ENCODE results near the gene AREG.

Gene AREG

DNA sequence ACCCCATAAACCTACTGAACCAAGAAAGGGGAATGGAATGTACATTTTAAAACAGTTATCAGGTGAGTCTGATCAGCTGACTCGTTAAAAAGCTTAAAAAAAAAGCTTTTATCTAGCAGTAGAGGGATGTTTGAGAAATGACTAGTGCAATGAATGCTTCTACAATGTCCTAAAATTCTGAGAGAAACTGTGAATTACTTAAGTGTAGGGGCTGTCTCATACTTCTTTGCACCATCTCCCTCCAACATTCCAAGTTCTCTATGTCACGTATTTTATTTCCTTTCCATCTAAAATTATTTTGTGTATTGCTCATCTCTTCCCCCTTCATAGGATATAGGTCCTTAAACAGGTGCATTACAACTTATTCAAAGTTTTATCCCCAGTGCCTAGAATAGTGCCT lies 11.9 kb upstream of the AREG start:
- ATAC-seq: no peak

DNA sequence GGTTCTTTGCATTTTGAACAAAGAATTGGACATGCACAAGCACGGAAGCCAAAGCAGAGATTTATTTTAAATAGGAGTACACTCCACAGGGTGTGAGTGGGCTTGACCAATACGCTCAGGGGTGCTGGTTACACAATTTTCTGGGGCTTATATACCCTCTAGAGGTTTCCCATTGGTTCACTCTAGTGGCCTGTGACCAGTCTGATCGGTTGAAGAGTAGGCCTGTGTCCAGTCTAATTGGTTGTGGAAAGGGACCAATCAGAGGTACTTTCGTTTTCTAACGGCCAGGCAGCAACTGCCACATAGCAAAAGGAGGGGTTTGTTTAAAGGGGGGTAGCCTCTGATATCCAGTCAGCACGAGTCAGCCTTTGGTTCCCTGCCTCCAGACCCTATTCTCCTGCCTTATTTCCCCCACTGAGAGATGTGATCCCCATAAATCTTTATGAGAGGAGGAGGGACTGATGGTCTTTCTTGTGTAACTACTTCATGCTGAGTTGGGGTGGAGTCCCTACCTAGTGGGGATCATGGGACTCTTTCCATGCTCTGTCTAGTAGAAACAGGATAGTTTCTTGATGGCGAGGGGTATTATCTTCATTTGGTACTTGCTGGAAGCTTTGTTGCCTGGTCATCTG lies 11.3 kb upstream of the AREG start:
- ATAC-seq: no peak

DNA sequence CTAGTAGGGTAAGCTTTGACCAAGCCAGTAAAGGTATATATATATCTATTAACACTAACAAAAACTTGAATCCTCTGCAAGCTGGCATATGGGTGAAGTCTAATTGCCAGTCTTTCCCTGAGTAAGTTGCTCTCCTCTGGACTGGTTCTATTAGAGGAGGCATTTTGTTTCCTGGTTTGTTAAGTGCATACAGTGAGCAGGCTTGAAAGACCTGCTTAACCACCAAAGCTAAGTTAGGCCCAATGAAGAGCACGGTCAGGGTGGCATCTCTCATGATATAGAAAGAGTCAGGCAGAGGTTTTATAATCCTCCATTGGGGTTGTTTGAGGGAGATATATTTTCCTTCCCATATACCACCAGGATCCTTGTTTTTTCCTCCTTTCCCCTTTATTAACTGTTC lies 9.6 kb upstream of the AREG start:
- ATAC-seq: no peak

DNA sequence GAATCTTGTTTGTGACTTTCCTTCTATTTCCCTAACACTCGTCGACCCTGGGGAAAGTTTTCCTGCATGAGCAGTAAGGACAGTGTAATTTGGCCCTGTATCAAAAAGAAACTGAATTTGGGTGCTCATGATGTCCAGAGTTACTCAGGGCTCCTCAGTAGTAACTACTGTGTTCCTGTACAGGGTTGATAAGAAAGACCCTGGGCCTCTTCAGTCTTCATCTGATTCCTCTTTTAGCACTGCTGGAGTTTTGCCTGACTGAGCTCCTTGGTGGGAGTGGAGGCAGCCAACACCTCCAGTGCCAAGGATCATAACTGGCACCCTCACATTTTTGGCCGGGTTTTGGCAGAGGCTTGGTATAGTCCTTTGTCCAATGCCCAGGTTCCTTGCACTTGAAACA lies 7.1 kb upstream of the AREG start:
- no peak for ATAC-seq

DNA sequence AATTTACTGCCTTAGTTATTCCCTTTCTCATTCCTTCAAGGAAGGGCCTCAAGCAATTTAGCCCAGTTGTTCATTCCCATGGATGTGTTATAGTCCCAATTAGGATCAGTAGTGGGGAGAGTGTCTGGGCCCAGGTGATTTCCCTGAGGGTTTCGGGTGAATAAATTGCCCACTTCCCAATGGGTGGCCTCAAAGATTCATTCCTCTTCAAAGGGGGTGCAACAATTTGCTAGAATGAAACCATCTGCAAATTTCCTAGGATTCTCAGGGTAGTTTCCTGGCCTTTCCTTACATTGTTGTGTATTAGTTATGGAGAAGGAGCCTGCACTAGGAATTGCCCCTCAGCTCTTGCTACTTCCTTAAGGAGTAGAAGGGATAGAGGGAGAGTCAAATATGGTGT lies 6.3 kb upstream of the AREG start:
- no peak for ATAC-seq

DNA sequence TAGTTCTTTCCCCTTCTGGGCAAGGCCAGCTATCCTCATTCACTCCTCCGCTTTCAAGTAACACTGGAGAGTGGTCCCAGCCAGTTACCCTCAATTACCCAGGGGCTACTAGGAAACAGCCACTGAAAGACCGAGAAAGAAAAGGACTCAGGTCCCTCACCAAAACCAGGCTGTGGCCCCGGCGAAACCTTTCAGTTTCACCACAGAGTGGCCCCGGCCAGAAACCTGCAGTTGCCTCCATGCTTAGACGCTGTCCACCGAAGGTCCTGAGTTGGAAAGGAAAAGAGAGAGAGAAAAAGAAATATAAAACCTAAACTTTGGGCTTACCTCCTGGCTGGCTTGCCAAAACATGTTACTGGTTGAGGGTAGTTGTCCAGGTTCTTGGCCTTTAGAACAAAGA lies 5.0 kb upstream of the AREG start:
- ATAC-seq: no peak

DNA sequence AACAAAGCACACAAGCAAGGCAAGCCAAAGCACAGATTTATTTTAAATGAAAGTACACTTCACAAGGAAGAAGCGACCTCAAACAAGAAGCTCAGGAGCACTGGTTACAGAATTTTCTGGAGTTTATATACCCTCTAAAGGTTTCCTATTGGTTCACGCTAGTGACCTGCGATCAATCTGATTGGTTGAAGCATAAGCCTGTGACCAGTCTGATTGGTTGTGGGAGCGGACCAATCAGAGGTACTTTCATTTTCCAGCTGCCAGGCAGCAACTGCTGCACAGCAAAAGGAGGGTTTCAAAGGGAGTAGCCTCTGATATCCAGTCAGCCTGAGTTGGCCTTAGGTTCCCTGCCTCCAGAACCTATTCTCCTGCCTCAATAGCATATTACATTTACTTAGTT lies 4.6 kb upstream of the AREG start:
- no peak for ATAC-seq

DNA sequence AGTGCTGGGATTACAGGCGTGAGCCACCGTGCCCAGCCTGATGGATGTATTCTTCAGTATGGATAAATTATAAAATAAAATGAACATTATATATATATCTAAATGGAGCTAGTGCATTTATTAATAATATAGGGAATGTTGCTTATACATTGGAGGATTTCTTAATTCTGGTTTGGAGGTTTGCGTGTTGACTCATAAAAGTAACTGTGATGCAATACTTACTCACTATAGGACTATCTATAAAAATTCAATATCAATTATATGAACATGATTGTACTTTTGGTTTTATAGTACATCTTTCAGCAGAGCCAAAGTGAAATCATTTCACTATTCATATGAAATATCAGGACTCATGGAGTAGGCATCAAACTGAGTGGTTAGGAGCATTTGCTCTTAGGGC lies 3.2 kb upstream of the AREG start:
- ATAC-seq: no peak

DNA sequence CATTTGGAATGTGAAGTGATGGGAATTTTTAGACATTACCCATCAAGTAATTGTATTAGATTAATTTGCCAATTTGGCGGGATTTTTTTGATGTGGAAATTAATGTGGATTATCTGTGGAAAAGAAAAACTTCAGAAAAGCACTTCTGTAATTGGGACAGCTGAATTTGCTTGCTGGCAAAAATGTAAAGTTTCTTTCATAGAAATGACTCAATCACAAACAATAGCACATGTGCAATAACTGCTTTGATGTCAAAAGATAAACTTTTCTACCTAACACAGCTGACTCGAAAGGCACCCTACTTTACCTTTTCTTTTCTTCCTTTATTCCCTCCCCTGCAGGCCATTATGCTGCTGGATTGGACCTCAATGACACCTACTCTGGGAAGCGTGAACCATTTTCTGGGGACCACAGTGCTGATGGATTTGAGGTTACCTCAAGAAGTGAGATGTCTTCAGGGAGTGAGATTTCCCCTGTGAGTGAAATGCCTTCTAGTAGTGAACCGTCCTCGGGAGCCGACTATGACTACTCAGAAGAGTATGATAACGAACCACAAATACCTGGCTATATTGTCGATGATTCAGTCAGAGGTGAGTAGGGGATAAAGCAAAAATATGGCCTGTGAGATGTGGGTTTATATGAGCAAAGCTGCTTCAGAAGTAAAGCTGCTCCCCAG lies 1.4 kb downstream of the AREG start:
- ATAC-seq: no peak

DNA sequence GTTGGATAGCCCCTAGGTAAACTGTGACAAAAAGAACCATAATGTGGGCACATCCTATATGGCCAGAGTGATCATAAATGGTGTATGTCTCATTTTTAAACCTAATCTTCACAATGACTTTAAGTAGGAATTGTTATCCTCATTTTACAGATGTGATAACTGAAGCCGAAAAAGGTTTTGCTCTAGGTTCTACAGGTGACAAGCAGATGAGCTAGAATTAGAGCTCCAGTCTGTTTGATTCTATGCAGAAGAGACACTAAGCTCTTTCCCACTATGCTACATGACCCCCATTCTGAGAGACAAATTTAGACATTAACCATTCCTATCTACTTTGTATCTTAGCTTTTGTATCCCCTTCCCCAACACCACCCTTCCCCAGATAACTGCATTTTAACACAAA lies 2.0 kb downstream of the AREG start:
- ATAC-seq: no peak

DNA sequence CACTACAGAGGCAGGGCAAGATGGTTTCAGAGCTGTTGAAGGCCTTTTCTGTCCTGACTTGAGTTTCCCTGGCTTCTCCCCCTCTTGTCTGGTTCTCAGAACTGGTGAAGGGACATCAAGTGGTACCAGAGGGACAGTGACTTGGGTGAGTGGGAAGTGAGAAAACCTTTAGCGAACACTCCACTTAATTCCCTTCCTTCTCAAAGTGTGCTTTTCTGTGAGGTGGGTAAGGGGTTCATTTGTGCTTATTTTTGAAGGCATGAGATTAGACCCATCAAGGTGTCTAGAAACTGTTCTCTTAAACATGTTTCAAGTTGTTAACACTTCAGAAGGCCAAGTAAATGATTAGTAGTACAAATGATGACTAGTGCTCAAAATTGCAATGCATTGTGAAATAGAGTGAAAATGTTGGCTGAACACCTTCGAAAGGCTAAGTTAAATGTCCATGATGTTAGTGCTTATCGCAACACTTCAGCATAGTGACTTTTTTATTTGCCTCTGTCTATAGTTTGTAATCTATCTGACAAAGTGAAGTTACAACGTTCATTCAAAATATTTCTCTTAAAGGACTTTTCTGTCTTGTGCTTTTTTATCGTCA lies 2.8 kb downstream of the AREG start:
- ATAC-seq: no peak

DNA sequence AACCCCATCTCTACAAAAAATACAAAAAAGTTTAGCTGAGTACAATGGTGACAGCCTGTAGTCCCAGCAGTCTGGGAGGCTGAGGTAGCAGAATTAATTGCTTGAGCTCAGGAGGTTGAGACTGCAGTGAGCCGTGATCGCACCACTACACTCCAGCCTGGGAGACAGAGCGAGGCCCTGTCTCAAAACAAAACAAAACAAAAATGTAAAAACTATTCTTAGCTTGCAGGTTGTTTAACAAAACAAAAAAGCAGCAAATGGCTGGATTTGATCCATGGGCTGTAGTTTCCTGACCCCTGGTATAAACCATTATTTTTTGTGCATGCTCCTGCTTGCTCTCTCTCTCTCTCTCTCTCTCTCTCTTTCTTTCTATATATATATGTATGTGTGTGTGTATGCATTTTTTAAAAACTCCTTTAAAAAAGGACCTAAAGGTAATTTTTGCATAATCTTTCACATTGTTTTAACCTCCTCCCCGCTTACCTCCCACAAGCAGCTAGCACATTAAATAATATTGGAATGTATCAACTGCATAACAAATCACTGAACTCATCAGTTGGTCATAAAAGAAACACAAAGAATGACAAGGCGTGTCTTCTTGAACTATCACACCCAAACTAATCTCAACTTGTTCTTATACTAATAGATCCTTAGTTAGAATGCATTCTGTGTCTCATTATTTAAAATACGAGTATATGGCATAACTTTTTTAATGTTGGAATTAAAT lies 4.8 kb downstream of the AREG start:
- ATAC-seq: no peak

DNA sequence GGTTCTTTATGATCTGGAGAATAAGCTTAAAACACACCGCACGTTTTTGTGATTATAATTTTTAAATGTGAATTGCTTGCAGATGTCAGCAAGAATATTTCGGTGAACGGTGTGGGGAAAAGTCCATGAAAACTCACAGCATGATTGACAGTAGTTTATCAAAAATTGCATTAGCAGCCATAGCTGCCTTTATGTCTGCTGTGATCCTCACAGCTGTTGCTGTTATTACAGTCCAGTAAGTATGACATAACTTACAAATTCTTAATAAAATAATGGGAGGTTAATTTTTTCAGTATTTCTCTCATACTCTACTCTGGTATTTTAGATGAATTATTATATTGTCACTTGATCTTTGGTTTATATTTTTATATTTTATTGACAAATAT lies 5.4 kb downstream of the AREG start:
- ATAC-seq: no peak

DNA sequence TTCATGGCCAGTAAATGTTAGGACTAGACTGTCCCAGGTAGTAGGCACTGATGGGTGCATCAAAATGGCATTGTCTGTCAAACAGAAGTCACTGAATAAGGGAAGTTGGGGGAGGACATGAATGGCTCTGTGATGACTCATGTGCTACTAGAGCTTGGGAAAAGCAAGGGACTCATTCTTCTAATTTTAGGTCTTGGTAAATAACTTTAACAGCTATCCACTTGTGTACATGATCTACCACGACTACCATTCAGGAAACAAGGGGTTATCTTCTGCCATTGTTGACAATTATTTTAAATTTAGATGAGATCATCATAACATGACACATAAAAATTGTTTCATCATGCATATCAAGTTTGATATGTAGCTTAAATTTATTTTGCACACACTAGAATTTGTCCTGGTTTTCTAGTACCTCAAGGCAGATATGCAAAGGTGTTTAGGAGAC lies 6.3 kb downstream of the AREG start:
- ATAC-seq: no peak

DNA sequence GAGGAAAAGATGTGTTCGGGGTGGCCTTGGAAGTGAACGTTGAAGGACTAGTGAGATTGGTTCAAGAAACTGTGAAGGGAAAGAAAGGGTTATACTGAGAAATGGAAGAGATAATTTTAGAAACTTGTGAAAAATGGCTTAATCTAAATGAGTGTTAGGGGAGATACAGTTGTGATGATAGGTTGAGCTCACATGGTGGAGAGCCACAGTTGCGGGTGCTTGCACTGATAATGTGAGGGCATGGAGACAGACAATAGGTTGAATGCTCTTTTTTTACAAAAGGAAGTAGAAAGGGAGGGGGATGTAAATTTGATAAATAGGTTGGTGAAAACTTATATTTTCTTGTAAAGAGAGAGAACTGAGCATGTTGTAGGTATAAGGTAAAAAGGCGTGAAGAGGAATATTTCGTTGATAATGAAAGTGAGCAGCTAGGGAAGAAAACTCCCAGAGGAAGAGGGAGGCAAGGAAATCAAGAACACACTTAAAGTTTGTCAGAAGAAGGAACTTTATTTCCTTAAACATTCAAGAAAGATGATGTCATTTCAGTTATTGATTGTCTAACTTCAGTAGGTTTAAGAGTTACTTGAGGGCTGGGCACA lies 8.2 kb downstream of the AREG start:
- no peak for ATAC-seq

DNA sequence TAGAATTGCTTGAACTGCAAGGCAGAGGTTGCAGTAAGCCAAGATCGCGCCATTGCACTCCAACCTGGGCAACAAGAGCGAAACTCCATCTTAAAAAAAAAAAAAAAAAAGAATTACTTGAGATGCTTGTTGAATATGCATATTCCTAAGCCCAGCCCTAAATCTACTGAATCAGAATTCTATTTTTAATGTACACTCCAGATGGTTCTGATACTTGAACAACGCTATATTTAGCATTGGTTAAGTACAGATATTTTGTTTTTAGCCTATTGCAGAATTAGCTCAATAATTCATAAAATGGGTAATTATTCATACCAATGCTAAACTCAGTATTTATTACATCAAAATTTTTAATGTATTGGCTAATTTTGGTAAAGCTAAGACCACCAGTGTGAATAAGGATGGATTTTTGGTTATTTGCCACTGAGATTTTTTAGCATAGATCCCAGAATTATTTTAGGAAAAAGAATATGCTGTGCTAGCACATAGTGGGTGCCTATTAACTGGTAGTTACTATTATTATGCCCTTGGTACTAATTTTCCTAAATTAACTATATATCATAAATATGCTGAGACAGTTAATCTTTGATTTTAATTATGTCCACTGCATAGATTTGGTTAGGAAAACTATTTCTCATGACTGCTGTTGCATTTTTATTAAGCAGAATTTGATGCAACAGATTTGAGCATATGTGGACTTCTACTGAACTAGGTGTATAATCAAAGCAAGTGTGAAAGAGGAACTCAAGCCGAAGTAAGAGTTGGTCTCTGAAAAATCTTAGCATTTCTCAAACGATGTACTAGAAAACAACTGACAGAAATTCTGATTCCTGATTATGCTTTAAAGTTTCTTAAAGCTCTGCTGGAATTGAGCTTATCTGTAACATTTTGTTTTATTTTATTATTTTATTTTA lies 9.2 kb downstream of the AREG start:
- ATAC-seq: no peak

DNA sequence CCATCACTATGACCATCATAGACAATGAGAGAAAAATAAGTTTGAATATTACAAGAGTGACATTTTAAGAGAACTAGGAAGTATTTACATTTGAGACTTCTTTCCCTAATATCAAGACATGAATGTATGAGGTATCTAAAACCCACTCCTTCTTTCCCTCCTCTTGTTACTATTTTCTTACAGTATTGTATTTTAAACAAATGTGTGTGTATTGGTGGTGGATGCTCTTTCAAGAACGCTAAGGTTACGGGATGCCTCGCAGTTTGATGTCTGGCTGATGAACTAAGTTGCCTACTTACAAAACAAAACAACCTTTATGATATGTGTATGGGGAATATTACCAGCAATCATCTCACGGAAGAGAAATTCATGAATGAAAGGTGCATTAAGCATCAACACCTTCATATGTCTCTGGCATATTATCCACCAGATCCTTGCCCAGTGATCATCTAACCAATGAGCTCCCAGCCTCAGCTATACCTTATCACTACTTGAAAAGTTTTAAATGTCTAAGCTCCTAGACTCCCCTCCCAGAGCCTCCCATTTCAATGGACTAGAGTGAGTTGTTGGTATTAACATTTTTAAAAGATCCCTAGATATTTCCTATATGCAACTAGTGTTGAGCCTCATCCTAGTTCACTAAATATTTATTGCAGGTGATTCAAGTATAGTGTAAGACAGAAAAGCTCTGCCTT lies 10.6 kb downstream of the AREG start:
- no peak for ATAC-seq

DNA sequence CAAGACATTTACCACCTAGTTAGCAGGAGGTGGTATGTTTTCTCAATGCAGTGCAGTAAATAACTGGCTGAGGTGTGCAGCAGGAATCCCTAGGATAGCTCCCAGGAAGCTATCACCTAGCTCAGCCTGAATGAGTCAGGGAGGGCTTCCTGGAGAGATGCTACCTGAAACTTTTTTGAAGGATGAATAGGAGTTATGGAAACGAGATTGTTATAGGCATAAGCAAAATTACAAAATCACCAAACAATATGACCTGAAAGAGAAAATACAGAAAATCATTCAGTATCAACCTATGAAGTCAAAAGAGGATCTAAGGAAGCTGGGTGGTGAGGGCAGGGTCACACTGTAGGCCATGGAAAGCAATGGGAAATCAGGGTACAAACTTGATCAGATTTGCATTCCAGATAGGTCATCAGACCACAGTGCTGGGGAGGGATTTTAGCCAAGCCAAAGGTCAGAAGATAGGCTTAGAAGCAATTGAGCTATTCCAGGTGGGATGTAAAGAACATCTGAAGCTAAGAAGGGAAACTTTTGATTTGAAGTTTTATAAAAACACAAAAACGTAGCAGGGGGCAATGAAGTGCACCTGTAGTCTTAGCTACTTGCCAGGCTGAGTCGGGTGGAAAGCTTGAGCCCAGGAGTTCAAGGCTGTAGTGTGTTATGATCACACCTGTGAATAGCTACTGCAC lies 11.3 kb downstream of the AREG start:
- ATAC-seq: no peak

DNA sequence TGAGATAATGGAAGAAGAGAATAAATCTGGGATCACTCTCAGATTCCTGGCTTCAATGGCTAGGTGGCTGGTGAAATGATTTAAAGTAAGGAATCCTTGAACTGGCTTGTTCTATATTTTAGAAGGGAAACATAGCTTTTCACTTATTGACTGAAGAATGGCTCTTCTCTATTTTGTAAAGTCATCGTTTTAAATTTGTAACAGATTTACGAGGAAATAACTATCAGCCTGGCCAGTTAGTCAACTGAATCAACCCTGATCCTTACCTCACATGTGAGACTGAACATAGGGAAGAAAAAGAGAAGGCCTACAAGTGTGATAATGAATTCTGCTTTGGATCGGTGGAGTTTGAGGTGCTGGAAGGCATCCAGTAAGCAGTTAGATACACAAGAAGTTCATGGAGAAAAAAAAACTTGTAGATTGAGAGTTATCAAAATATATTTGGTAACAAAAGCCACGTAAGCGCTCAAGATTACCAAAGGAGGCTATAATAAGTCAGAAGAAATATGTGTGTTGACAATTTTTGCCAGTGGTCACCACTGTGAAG lies 12.0 kb downstream of the AREG start:
- no peak for ATAC-seq

DNA sequence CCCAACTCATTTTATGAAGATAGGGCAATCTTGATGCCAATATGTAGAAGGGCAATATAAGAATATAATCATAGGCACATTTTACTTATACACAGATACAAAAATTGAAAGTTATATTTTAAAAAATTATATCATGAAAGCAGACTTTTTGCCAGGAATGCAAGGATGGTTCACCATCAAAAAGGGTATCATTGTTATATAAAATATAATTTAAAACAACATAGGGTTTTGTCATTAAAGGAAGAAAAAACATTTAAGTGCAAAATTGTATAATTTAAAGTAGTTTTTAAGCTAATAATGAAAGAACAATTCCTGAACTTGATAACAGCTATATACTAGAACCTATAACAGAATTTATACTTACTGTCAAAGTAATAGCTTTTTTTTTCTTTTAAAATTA lies 15.9 kb downstream of the AREG start:
- ATAC-seq: no peak

DNA sequence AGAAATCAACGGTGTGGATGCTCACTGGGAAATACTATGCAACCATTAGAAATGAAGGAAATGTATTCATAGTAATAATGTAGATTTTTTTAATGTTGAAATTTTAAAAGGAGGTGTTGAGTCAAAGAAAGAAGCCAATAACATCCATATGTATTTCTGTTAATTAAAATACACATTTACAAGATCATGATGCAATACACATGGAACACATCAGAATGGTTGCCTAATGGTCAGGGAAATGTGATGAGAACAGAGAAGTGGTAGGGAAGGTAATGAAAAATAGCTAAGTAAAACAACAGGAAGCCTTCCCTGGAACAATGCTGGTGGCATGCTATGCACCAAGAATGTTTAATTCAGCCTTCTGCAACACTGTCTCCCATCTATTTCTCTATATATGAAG lies 18.2 kb downstream of the AREG start:
- ATAC-seq: no peak
